HepG2 (cell line): ENCODE measurements around the gene LSR. TPM values are rescaled to one million over a fixed set of nuclear protein-coding genes. Genes with fewer than 3 reads are reported as not detected.

ENCODE experiments used
- ATF5 ChIP-seq: sonication (generic); formaldehyde crosslinking; IDR thresholded peaks from 2 replicates; pipeline ENCODE4 v1.4.0; 2020; ENCODE audit warnings: mild to moderate bottlenecking, low read depth, missing genetic modification reagents
- BHLHE40 ChIP-seq: IDR thresholded peaks from 2 replicates; pipeline ENCODE4 v1.6.1; 2011; ENCODE audit warnings: low read length, improper control_type of control experiment
- HNF1B ChIP-seq: sonication (generic); formaldehyde crosslinking; IDR thresholded peaks from 2 replicates; pipeline ENCODE4 v1.5.1; 2020; ENCODE audit warnings: mild to moderate bottlenecking, moderate library complexity, missing genetic modification reagents
- HNF4G ChIP-seq, 2 experiments: sonication (generic) in 1 of 2; formaldehyde crosslinking in 1 of 2; IDR thresholded peaks; 2 replicates each; pipeline versions ENCODE4 v1.4.0 to v1.6.1; 2011 to 2020; ENCODE audit warnings: borderline replicate concordance in 2 of 2, low read depth in 2 of 2, mild to moderate bottlenecking in 2 of 2, low read length in 1 of 2, missing genetic modification reagents in 1 of 2, moderate library complexity in 1 of 2
- SP5 ChIP-seq: IDR thresholded peaks from 2 replicates; pipeline ENCODE4 v1.6.1; 2016; ENCODE audit warnings: low read depth, borderline replicate concordance
- ZKSCAN1 ChIP-seq: fragments of 150-350 bp; IDR thresholded peaks from 2 replicates; pipeline ENCODE4 v1.6.1; 2014; ENCODE audit warnings: low read length
- ZNF10 ChIP-seq: sonication (generic); formaldehyde crosslinking; IDR thresholded peaks from 2 replicates; pipeline ENCODE4 v1.4.0; 2020; ENCODE audit warnings: mild to moderate bottlenecking, low read depth, missing genetic modification reagents, borderline replicate concordance
- ZNF24 ChIP-seq: fragments of 450-650 bp; IDR thresholded peaks from 2 replicates; pipeline ENCODE4 v1.6.1; 2017; ENCODE audit warnings: antibody characterized with exemption, mild to moderate bottlenecking
- ZNF281 ChIP-seq: sonication (generic); formaldehyde crosslinking; IDR thresholded peaks from 2 replicates; pipeline ENCODE4 v1.4.0; 2020; ENCODE audit warnings: missing genetic modification reagents, borderline replicate concordance
- ZNF546 ChIP-seq: sonication (generic); formaldehyde crosslinking; conservative IDR thresholded peaks from 2 replicates; pipeline ENCODE4 v1.8.1; 2023; ENCODE audit warnings: mild to moderate bottlenecking, missing genetic modification reagents
- ZNF557 ChIP-seq: sonication (generic); formaldehyde crosslinking; IDR thresholded peaks from 2 replicates; pipeline ENCODE4 v1.4.0; 2020; ENCODE audit warnings: missing genetic modification reagents
- ZNF629 ChIP-seq: sonication (generic); formaldehyde crosslinking; conservative IDR thresholded peaks from 2 replicates; pipeline ENCODE4 v1.5.0; 2020; ENCODE audit warnings: missing genetic modification reagents
- ZNF687 ChIP-seq: sonication (generic); formaldehyde crosslinking; IDR thresholded peaks from 2 replicates; pipeline ENCODE4 v1.5.1; 2020; ENCODE audit warnings: mild to moderate bottlenecking, missing genetic modification reagents, moderate library complexity
- ZSCAN25 ChIP-seq: sonication (generic); formaldehyde crosslinking; IDR thresholded peaks from 2 replicates; pipeline ENCODE4 v1.8.0; 2022; ENCODE audit warnings: mild to moderate bottlenecking, missing genetic modification reagents
- polyA plus RNA-seq, 8 experiments: library from polyadenylated mRNA; depleted of rRNA in 3 of 8; stranded (reverse) in 7 of 8; unstranded in 1 of 8; fragments of >200 nt; fragmentation: Illumina TruSeq in 4 of 8; extraction: Trizol in 4 of 8; gene quantifications; 2 replicates each; pipeline versions ENCODE4 v1.2.1 to v1.2.3, GENCODE V29; 2011 to 2016; ENCODE audit warnings: low read depth in 4 of 8, missing spikeins in 1 of 8, mixed read lengths in 1 of 8; ENCODE audit not compliant: insufficient read depth in 1 of 8
- total RNA-seq, 5 experiments: library from RNA; depleted of rRNA; stranded (reverse); fragments of >200 nt; fragmentation: Illumina TruSeq; extraction: Trizol; gene quantifications; 2 replicates each; pipeline ENCODE4 v1.2.3, GENCODE V29; 2016; ENCODE audit warnings: low read depth in 1 of 5
- TF ChIP-seq, protein P1 (sequence below): IDR thresholded peaks from 2 replicates; pipeline ENCODE4 v1.6.1; 2016; ENCODE audit warnings: missing genetic modification reagents, missing compliant biosample characterization
- TF ChIP-seq, protein P2 (sequence below): IDR thresholded peaks from 2 replicates; pipeline ENCODE4 v1.6.1; 2016; ENCODE audit warnings: mild to moderate bottlenecking

Gene LSR
- total and polyA plus RNA-seq, 2 of the 13 experiments (the other 11 are each of a cell fraction or from before 2014, with no cell fraction given), result 29.2 to 79.2 TPM

GRCh38 chr19:35253316-35254286, 4.8 kb downstream of the LSR start (continued):
- TF ChIP-seq ZNF281, result peak; percentile 86; the same call in 1 of the 2 replicates
- peak; percentile 74 for TF ChIP-seq HNF1B
- TF ChIP-seq ZNF687, result peak; percentile 82
- TF ChIP-seq, protein P1, sequence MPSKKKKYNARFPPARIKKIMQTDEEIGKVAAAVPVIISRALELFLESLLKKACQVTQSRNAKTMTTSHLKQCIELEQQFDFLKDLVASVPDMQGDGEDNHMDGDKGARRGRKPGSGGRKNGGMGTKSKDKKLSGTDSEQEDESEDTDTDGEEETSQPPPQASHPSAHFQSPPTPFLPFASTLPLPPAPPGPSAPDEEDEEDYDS (CRISPR knock-in tag), result no peak
- no peak for TF ChIP-seq ZNF10 (CRISPR knock-in tag)
- no peak for TF ChIP-seq ZNF24
- TF ChIP-seq BHLHE40, result no peak
- 0 out of 2 replicates have a peak, but pooled peaks have one; percentile 23 for TF ChIP-seq HNF4G (IDR thresholded peaks at IDR 0.05; ENCODE audit: borderline replicate concordance, low read depth, low read length)
- TF ChIP-seq HNF4G (CRISPR knock-in tag; IDR thresholded peaks at IDR 0.05; ENCODE audit: borderline replicate concordance, low read depth), result no peak
- TF ChIP-seq ZSCAN25 (CRISPR knock-in tag), result peak; percentile 37; the same call in 1 of the 2 replicates
- no peak for TF ChIP-seq ZKSCAN1
- no peak for TF ChIP-seq ZNF557 (CRISPR knock-in tag)
- TF ChIP-seq, protein P2, sequence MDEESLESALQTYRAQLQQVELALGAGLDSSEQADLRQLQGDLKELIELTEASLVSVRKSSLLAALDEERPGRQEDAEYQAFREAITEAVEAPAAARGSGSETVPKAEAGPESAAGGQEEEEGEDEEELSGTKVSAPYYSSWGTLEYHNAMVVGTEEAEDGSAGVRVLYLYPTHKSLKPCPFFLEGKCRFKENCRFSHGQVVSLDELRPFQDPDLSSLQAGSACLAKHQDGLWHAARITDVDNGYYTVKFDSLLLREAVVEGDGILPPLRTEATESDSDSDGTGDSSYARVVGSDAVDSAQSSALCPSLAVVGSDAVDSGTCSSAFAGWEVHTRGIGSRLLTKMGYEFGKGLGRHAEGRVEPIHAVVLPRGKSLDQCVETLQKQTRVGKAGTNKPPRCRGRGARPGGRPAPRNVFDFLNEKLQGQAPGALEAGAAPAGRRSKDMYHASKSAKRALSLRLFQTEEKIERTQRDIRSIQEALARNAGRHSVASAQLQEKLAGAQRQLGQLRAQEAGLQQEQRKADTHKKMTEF (CRISPR knock-in tag), result peak; percentile 65
- peak; percentile 64; the same call in 1 of the 2 replicates for TF ChIP-seq SP5
- TF ChIP-seq ATF5, result no peak
- no peak for TF ChIP-seq ZNF546
- TF ChIP-seq ZNF629 (CRISPR knock-in tag), result no peak
